H1 (cell line): ENCODE results near the gene NUTM1. TPM values are rescaled to one million over a fixed set of nuclear protein-coding genes. Genes with fewer than 3 reads are reported as not detected.

Experiments
- CTCF ChIA-PET: fragments of 300-600 bp; sonication (Branson Sonifier 250); formaldehyde crosslinking; loops from one replicate; lab custom pipeline; 2021; ENCODE audit not compliant: partially characterized antibody; lab: Charles Lee
- POLR2A ChIA-PET: fragments of 300-600 bp; sonication (Branson Sonifier 250); formaldehyde crosslinking; loops from one replicate; lab custom pipeline; 2021; ENCODE audit warnings: inconsistent platforms; ENCODE audit not compliant: partially characterized antibody; lab: Charles Lee
- DNase-seq, 2 experiments: peaks; one replicate each; pipeline versions ENCODE4 v3.0.0 to v3.0.0-alpha.2; 2010 to 2022; ENCODE audit warnings: low spot score in 2 of 2, low read depth in 1 of 2, mixed read lengths in 1 of 2
- FAIRE-seq: peaks from 2 replicates; lab custom pipeline; 2011; peaks lifted over from hg19 to GRCh38; lab: Jason Lieb, UNC
- H2AFZ ChIP-seq: 2 replicates; pipeline ENCODE4 v1.8.1; 2012; ENCODE audit warnings: low read length, inconsistent platforms
- H2AK5ac ChIP-seq: 2 replicates; pipeline ENCODE4 v1.6.1; 2013; ENCODE audit warnings: low read depth, low read length
- H2BK120ac ChIP-seq: replicated peaks from 2 replicates; pipeline ENCODE3; 2013; ENCODE audit warnings: low read depth, low read length, inconsistent platforms
- H2BK12ac ChIP-seq: 2 replicates; pipeline ENCODE4 v1.6.1; 2013; ENCODE audit warnings: low read depth, low read length
- H2BK15ac ChIP-seq: 2 replicates; pipeline ENCODE4 v1.6.1; 2013; ENCODE audit warnings: low read length
- H2BK20ac ChIP-seq: 2 replicates; pipeline ENCODE4 v1.6.1; 2013; ENCODE audit warnings: low read length
- H2BK5ac ChIP-seq: 2 replicates; pipeline ENCODE4 v1.6.1; 2013; ENCODE audit warnings: low read depth, low read length
- H3K14ac ChIP-seq: 2 replicates; pipeline ENCODE4 v1.6.1; 2013; ENCODE audit warnings: inconsistent platforms; ENCODE audit not compliant: insufficient read length
- H3K18ac ChIP-seq: 2 replicates; pipeline ENCODE4 v1.6.1; 2013; ENCODE audit warnings: low read length; ENCODE audit errors: extremely low read depth
- H3K23ac ChIP-seq: 2 replicates; pipeline ENCODE4 v1.6.1; 2013; ENCODE audit warnings: inconsistent platforms; ENCODE audit not compliant: insufficient read length
- H3K23me2 ChIP-seq: 2 replicates; pipeline ENCODE4 v1.6.1; 2013; ENCODE audit warnings: low read depth, low read length
- H3K27ac ChIP-seq: 2 replicates; pipeline ENCODE4 v1.6.1; 2011; ENCODE audit warnings: low read depth, low read length, inconsistent platforms
- H3K27me3 ChIP-seq, 4 experiments: replicated peaks in 1 of 4; 1 replicate in 1 of 4; 2 replicates in 3 of 4; pipeline versions ENCODE4 v1.6.1 to v1.8.1; 2011 to 2013; ENCODE audit warnings: low read length in 3 of 4, mild to moderate bottlenecking in 3 of 4, inconsistent platforms in 2 of 4, mixed read lengths in 2 of 4, moderate library complexity in 1 of 4; ENCODE audit not compliant: control insufficient read depth in 3 of 4, insufficient read depth in 3 of 4; ENCODE audit errors: extremely low read depth in 1 of 4
- H3K36me3 ChIP-seq, 4 experiments: 2 replicates each; pipeline versions ENCODE4 v1.6.1 to v1.8.1; 2011 to 2013; ENCODE audit warnings: mild to moderate bottlenecking in 4 of 4, low read length in 3 of 4, moderate library complexity in 2 of 4, control low read depth in 1 of 4, inconsistent platforms in 1 of 4; ENCODE audit not compliant: insufficient read depth in 4 of 4, control insufficient read depth in 2 of 4
- H3K4ac ChIP-seq: replicated peaks from 2 replicates; pipeline ENCODE3; 2013; ENCODE audit warnings: low read length, low read depth, mixed read lengths, inconsistent platforms; ENCODE audit not compliant: insufficient read length
- H3K4me1 ChIP-seq, 4 experiments: replicated peaks in 1 of 4; 1 replicate in 1 of 4; 2 replicates in 3 of 4; pipeline versions ENCODE4 v1.6.1 to v1.8.1; 2011 to 2013; ENCODE audit warnings: low read length in 3 of 4, inconsistent platforms in 2 of 4, mixed read lengths in 1 of 4; ENCODE audit not compliant: insufficient read depth in 4 of 4, control insufficient read depth in 3 of 4
- H3K4me2 ChIP-seq, 2 experiments: 2 replicates each; pipeline versions ENCODE4 v1.6.1 to v1.8.1; 2011 to 2013; ENCODE audit warnings: low read depth in 2 of 2, low read length in 2 of 2, control low read depth in 1 of 2, inconsistent platforms in 1 of 2, mild to moderate bottlenecking in 1 of 2; ENCODE audit not compliant: insufficient read depth in 1 of 2
- H3K4me3 ChIP-seq, 4 experiments: fragments of 200-600, 300-600 bp in 1 of 4; sonication (generic), shearing (Covaris generic), sonication (Bioruptor Twin) in 1 of 4; 2 replicates each; pipeline versions ENCODE4 v1.5.1 to v1.8.1; 2011 to 2016; ENCODE audit warnings: low read length in 4 of 4, low read depth in 3 of 4, control low read depth in 2 of 4, inconsistent platforms in 2 of 4, mild to moderate bottlenecking in 2 of 4, mixed read lengths in 1 of 4, moderate library complexity in 1 of 4; ENCODE audit not compliant: insufficient read depth in 2 of 4; ENCODE audit errors: extremely low read depth in 1 of 4
- H3K56ac ChIP-seq: replicated peaks from 2 replicates; pipeline ENCODE3; 2013; ENCODE audit warnings: low read depth, mild to moderate bottlenecking, mixed read lengths, low read length, inconsistent platforms; ENCODE audit not compliant: insufficient read length
- H3K79me1 ChIP-seq: 2 replicates; pipeline ENCODE4 v1.6.1; 2013; ENCODE audit warnings: low read depth, low read length, control low read depth
- H3K79me2 ChIP-seq, 2 experiments: 2 replicates each; pipeline versions ENCODE4 v1.6.1 to v1.8.1; 2012 to 2013; ENCODE audit warnings: low read length in 2 of 2, mild to moderate bottlenecking in 2 of 2, inconsistent platforms in 1 of 2; ENCODE audit not compliant: insufficient read depth in 2 of 2, control insufficient read depth in 1 of 2
- H3K9ac ChIP-seq, 4 experiments: replicated peaks in 1 of 4; 1 replicate in 1 of 4; 2 replicates in 3 of 4; pipeline versions ENCODE4 v1.6.1 to v1.8.1; 2011 to 2013; ENCODE audit warnings: low read depth in 3 of 4, low read length in 3 of 4, control low read depth in 2 of 4, mild to moderate bottlenecking in 2 of 4, moderate library complexity in 2 of 4, inconsistent platforms in 1 of 4; ENCODE audit errors: extremely low read depth in 1 of 4
- H3K9me3 ChIP-seq, 2 experiments: 2 replicates each; pipeline versions ENCODE4 v1.6.1 to v1.8.1; 2012 to 2013; ENCODE audit warnings: mild to moderate bottlenecking in 2 of 2, moderate library complexity in 2 of 2, control low read depth in 1 of 2, inconsistent platforms in 1 of 2, low read depth in 1 of 2, low read length in 1 of 2, mixed read lengths in 1 of 2; ENCODE audit not compliant: insufficient read depth in 2 of 2
- H4K20me1 ChIP-seq, 2 experiments: replicated peaks in 1 of 2; 2 replicates each; pipeline versions ENCODE3 to v1.8.1; 2011 to 2013; ENCODE audit warnings: inconsistent platforms in 2 of 2, low read length in 2 of 2, mild to moderate bottlenecking in 1 of 2; ENCODE audit not compliant: insufficient read depth in 2 of 2, control insufficient read depth in 1 of 2
- H4K5ac ChIP-seq: 2 replicates; pipeline ENCODE4 v1.6.1; 2013; ENCODE audit warnings: low read length, low read depth, mixed read lengths, inconsistent platforms; ENCODE audit not compliant: insufficient read length
- H4K8ac ChIP-seq: 2 replicates; pipeline ENCODE4 v1.8.0; 2013; ENCODE audit warnings: mild to moderate bottlenecking, moderate library complexity, low read length, inconsistent platforms; ENCODE audit not compliant: insufficient read depth; ENCODE audit errors: extremely low read depth
- H4K91ac ChIP-seq: replicated peaks from 2 replicates; pipeline ENCODE3; 2013; ENCODE audit warnings: low read length, mixed read lengths, inconsistent platforms; ENCODE audit not compliant: insufficient read length
- ATF3 ChIP-seq: IDR thresholded peaks from 2 replicates; pipeline ENCODE4 v1.6.1; 2011; ENCODE audit warnings: low read depth, mild to moderate bottlenecking, low read length; ENCODE audit not compliant: insufficient read depth
- CBX5 ChIP-seq: fragments of 300-800, 300-1000 bp; sonication (generic); IDR thresholded peaks from 2 replicates; pipeline ENCODE4 v1.7.1; 2016; ENCODE audit warnings: antibody characterized with exemption, low read length, low read depth
- CHD2 ChIP-seq: IDR thresholded peaks from 2 replicates; pipeline ENCODE4 v1.6.1; 2012; ENCODE audit warnings: low read length, improper control_type of control experiment
- MAFK ChIP-seq: IDR thresholded peaks from 2 replicates; pipeline ENCODE4 v1.6.1; 2012; ENCODE audit warnings: low read depth, mild to moderate bottlenecking, improper control_type of control experiment, low read length
- RAD21 ChIP-seq, 2 experiments: IDR thresholded peaks in 1 of 2; conservative IDR thresholded peaks in 1 of 2; 2 replicates each; pipeline ENCODE4 v1.6.1; 2011; ENCODE audit warnings: low read depth in 2 of 2, low read length in 2 of 2, improper control_type of control experiment in 1 of 2, inconsistent platforms in 1 of 2, mild to moderate bottlenecking in 1 of 2, moderate library complexity in 1 of 2
- RBBP5 ChIP-seq: IDR thresholded peaks from 2 replicates; pipeline ENCODE4 v1.7.1; 2012; ENCODE audit warnings: low read depth, mild to moderate bottlenecking, inconsistent platforms, low read length, moderate library complexity, borderline replicate concordance
- RFX5 ChIP-seq: IDR thresholded peaks from 2 replicates; pipeline ENCODE4 v1.6.1; 2011; ENCODE audit warnings: low read depth, low read length, improper control_type of control experiment, borderline replicate concordance
- SIX5 ChIP-seq: IDR thresholded peaks from 2 replicates; pipeline ENCODE4 v1.6.1; 2011; ENCODE audit warnings: mild to moderate bottlenecking, low read depth, low read length
- TCF12 ChIP-seq: IDR thresholded peaks from 2 replicates; pipeline ENCODE4 v1.6.1; 2011; ENCODE audit warnings: low read depth, mild to moderate bottlenecking, low read length
- TEAD4 ChIP-seq: IDR thresholded peaks from 2 replicates; pipeline ENCODE4 v1.6.1; 2012; ENCODE audit warnings: low read depth, low read length, inconsistent platforms, mixed read lengths
- WGBS, 2 experiments: shearing (Covaris generic) in 1 of 2; methylation state at CpG; one replicate each; pipeline versions ENCODE4 v1.1.6 to v1.1.7; 2013 to 2015; ENCODE audit warnings: low lambda C conversion rate in 2 of 2, mixed read lengths in 2 of 2, inconsistent platforms in 1 of 2, low coverage in 1 of 2, missing lambda C conversion rate in 1 of 2; ENCODE audit not compliant: insufficient replicate concordance in 2 of 2, insufficient coverage in 1 of 2, insufficient read length in 1 of 2; ENCODE audit errors: extremely low coverage in 1 of 2, missing lambda C conversion rate in 1 of 2; 5-methylcytosine and 5-hydroxymethylcytosine counted together
- polyA plus RNA-seq, 7 experiments: library from polyadenylated mRNA; depleted of rRNA in 3 of 7; stranded (reverse) in 5 of 7; unstranded in 2 of 7; fragments of >200 nt in 5 of 7; fragments of 200-250 nt in 2 of 7; gene quantifications; 1 replicate in 5 of 7; 2 replicates in 1 of 7; 4 replicates in 1 of 7; pipeline versions ENCODE4 v1.2.1 to v1.2.3, GENCODE V29; 2011 to 2013; ENCODE audit warnings: missing spikeins in 2 of 7, mixed read lengths in 2 of 7
- total RNA-seq: library from RNA; stranded (reverse); fragmentation: NEBNext Ultra II Directional; extraction: Animal tissue kit (Norgen Biotek cat#: 25700); gene quantifications from 2 replicates; pipeline ENCODE4 v1.2.1, GENCODE V29; 2021

NUTM1 gene
- total and polyA plus RNA-seq, 2 of the 8 experiments (the other 6 are each of a cell fraction or from before 2014, with no cell fraction given), result 0.39 to 0.60 TPM

GRCh38 chr15:34334672-34335071 is 8.4 kb upstream of the NUTM1 start:
- CTCF ChIA-PET, result no interaction called here
- no peak overlapping the region for H4K91ac ChIP-seq
- POLR2A ChIA-PET, result interaction anchor here (1.5 kb wide), 1 partner anchor 8 kb away, joined by 5 read pairs; the partner anchor contains the start of genes NOP10 and NUTM1
- no peak overlapping the region for H3K4me2 ChIP-seq
- no peak overlapping the region for H2BK5ac ChIP-seq
- H3K18ac ChIP-seq, result no peak overlapping the region
- H3K9ac ChIP-seq, result no peak overlapping the region
- no peak overlapping the region for H4K5ac ChIP-seq
- no peak overlapping the region for H3K14ac ChIP-seq
- no peak overlapping the region for H2BK120ac ChIP-seq
- H3K23ac ChIP-seq, result no peak overlapping the region
- H2AFZ ChIP-seq, result no peak overlapping the region
- H4K20me1 ChIP-seq, result no peaks in the 10 kb centered on the region
- H3K4me1 ChIP-seq, result peaks cover 0 to 2% (median 0%) of the 10 kb centered on the region in 4 experiments; a peak in 2 of 7 replicates
- no peak for TF ChIP-seq RAD21 (IDR thresholded peaks at IDR 0.05 in 1 of 2, conservative IDR thresholded peaks at IDR 0.05 in 1 of 2; ENCODE audit: low read depth in 2 of 2, low read length in 2 of 2)
- no peak for TF ChIP-seq RBBP5
- no peak for TF ChIP-seq RFX5
- TF ChIP-seq CHD2, result no peak
- TF ChIP-seq CBX5, result no peak
- TF ChIP-seq SIX5, result no peak
- TF ChIP-seq MAFK, result no peak
- no peak for TF ChIP-seq ATF3
- no peak for TF ChIP-seq TEAD4
- TF ChIP-seq TCF12, result no peak
- H3K23me2 ChIP-seq, result peaks cover 8% of the 10 kb centered on the region; the same call in 1 of the 2 replicates
- no peak overlapping the region for H3K27ac ChIP-seq
- no peaks in the 10 kb centered on the region for H3K79me2 ChIP-seq
- 88% methylated on average over 4 of the region's 4 CpGs; no CpG with 5 or more reads in 1 of the 2 experiments for WGBS, 2 experiments
- H3K79me1 ChIP-seq, result no peaks in the 10 kb centered on the region
- H3K36me3 ChIP-seq, result peaks cover 0 to 5% (median 0%) of the 10 kb centered on the region in 4 experiments; a peak in 1 of 8 replicates
- H4K8ac ChIP-seq, result no peak overlapping the region
- no peak overlapping the region for H2BK20ac ChIP-seq
- no peak overlapping the region for H3K4me3 ChIP-seq
- DNase-seq (no peak), FAIRE-seq (no peak)
- no peak overlapping the region for H2BK15ac ChIP-seq
- H3K27me3 ChIP-seq, result no peaks in the 10 kb centered on the region
- no peak overlapping the region for H2AK5ac ChIP-seq
- no peak overlapping the region for H3K4ac ChIP-seq
- H3K56ac ChIP-seq, result no peak overlapping the region
- H2BK12ac ChIP-seq, result no peak overlapping the region
- no peaks in the 10 kb centered on the region for H3K9me3 ChIP-seq
